KMS-11 (cell line): Measurements from ENCODE around the gene RASSF8.

ENCODE experiments used
- H2AFZ ChIP-seq: fragments of 200-600 bp; sonication (generic); 2 replicates; pipeline ENCODE4 v1.6.1; 2016; ENCODE audit warnings: antibody characterized with exemption, mixed run types, low read depth
- H3K27ac ChIP-seq: fragments of 200-600 bp; sonication (generic); 2 replicates; pipeline ENCODE4 v1.6.1; 2016; ENCODE audit warnings: mild to moderate bottlenecking, mixed run types
- H3K27me3 ChIP-seq: fragments of 200-600 bp; sonication (generic); 2 replicates; pipeline ENCODE4 v1.6.1; 2017; ENCODE audit warnings: mild to moderate bottlenecking, low read depth, mixed run types, moderate library complexity; ENCODE audit not compliant: insufficient read depth
- H3K36me3 ChIP-seq: fragments of 200-600 bp; sonication (generic); 2 replicates; pipeline ENCODE4 v1.6.1; 2017; ENCODE audit warnings: mild to moderate bottlenecking, mixed run types; ENCODE audit not compliant: insufficient read depth
- H3K4me1 ChIP-seq: fragments of 200-600 bp; sonication (generic); 2 replicates; pipeline ENCODE4 v1.6.1; 2016; ENCODE audit warnings: mild to moderate bottlenecking, low read depth, mixed run types; ENCODE audit not compliant: poor library complexity, severe bottlenecking
- H3K4me2 ChIP-seq: fragments of 200-600 bp; sonication (generic); 2 replicates; pipeline ENCODE4 v1.7.0; 2016; ENCODE audit warnings: mild to moderate bottlenecking, mixed run types
- H3K4me3 ChIP-seq: fragments of 200-600 bp; sonication (generic); IDR thresholded peaks from 2 replicates; pipeline ENCODE4 v1.6.1; 2017; ENCODE audit warnings: low read depth, low read length, mixed read lengths; ENCODE audit not compliant: insufficient read depth
- H3K79me2 ChIP-seq: fragments of 200-600 bp; sonication (generic); 2 replicates; pipeline ENCODE4 v1.6.1; 2016; ENCODE audit warnings: low read depth, mixed run types; ENCODE audit not compliant: insufficient read depth
- H3K9ac ChIP-seq: fragments of 200-600 bp; sonication (generic); 2 replicates; pipeline ENCODE4 v1.6.1; 2016; ENCODE audit warnings: mild to moderate bottlenecking, mixed run types
- H4K20me1 ChIP-seq: fragments of 200-600 bp; sonication (generic); 2 replicates; pipeline ENCODE4 v1.6.1; 2016; ENCODE audit warnings: mild to moderate bottlenecking, mixed run types; ENCODE audit not compliant: insufficient read depth
- TF ChIP-seq, protein P1 (sequence below): fragments of 200-600 bp; sonication (generic); conservative IDR thresholded peaks from 2 replicates; pipeline ENCODE4 v1.6.1; 2017; ENCODE audit warnings: low read depth, mild to moderate bottlenecking, antibody characterized with exemption, low read length, moderate library complexity, mixed read lengths

The RASSF8 gene

DNA sequence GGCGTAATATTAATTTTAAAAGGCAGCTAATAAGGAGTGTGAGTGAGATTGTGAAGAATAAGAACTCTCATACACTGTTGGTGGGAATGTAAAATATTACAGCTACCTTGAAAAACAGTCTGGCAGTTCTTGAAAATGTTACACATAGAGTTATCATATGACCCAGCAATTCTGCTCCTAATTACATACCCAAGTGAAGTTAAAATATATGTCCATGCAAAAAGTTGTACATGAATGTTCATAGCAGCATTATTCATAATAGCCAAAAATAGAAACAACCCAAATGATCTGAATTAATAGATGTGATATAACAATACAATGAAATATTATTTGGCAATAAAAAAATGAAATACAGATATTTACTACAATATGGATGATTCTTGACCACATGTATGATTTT is 68.2 kb downstream of the RASSF8 start:
- Histone ChIP-seq H3K27me3 (no peaks in the 10 kb centered on the region), H3K79me2 (no peaks in the 10 kb centered on the region), H3K9ac (no peak overlapping the region), H3K4me2 (no peak overlapping the region), H4K20me1 (no peaks in the 10 kb centered on the region), H3K4me1 (no peaks in the 10 kb centered on the region), H3K4me3 (no peak overlapping the region), H3K27ac (no peak overlapping the region), H2AFZ (no peak overlapping the region), H3K36me3 (no peaks in the 10 kb centered on the region)
- TF ChIP-seq, protein P1, sequence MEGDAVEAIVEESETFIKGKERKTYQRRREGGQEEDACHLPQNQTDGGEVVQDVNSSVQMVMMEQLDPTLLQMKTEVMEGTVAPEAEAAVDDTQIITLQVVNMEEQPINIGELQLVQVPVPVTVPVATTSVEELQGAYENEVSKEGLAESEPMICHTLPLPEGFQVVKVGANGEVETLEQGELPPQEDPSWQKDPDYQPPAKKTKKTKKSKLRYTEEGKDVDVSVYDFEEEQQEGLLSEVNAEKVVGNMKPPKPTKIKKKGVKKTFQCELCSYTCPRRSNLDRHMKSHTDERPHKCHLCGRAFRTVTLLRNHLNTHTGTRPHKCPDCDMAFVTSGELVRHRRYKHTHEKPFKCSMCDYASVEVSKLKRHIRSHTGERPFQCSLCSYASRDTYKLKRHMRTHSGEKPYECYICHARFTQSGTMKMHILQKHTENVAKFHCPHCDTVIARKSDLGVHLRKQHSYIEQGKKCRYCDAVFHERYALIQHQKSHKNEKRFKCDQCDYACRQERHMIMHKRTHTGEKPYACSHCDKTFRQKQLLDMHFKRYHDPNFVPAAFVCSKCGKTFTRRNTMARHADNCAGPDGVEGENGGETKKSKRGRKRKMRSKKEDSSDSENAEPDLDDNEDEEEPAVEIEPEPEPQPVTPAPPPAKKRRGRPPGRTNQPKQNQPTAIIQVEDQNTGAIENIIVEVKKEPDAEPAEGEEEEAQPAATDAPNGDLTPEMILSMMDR, result no peak

DNA sequence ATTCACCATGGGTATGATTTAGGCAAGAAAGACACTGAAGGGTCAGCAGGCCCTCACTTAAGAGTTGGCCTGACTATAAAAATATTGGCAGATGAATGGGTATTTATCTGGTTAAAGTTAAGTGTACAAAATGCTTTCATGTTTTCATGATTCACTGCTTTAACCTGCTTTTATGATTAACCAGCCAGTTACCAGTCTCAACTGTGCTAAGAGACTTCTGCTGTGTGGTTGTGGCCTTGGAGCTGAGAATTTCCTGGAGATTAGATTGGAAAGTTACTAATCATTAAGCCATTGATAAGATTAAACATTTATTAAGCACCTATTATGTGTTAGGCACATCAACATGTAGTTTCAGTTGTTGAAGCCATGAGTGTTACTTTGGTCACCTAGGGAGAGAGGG is 68.9 kb downstream of the RASSF8 start:
- no peaks in the 10 kb centered on the region for H3K4me1 ChIP-seq
- no peak overlapping the region for H2AFZ ChIP-seq
- H3K4me3 ChIP-seq, result no peak overlapping the region
- H3K9ac ChIP-seq, result no peak overlapping the region
- H3K27ac ChIP-seq, result no peak overlapping the region
- no peaks in the 10 kb centered on the region for H3K79me2 ChIP-seq
- no peaks in the 10 kb centered on the region for H3K36me3 ChIP-seq
- H3K27me3 ChIP-seq, result no peaks in the 10 kb centered on the region
- TF ChIP-seq, protein P1, result no peak
- no peak overlapping the region for H3K4me2 ChIP-seq
- no peaks in the 10 kb centered on the region for H4K20me1 ChIP-seq

DNA sequence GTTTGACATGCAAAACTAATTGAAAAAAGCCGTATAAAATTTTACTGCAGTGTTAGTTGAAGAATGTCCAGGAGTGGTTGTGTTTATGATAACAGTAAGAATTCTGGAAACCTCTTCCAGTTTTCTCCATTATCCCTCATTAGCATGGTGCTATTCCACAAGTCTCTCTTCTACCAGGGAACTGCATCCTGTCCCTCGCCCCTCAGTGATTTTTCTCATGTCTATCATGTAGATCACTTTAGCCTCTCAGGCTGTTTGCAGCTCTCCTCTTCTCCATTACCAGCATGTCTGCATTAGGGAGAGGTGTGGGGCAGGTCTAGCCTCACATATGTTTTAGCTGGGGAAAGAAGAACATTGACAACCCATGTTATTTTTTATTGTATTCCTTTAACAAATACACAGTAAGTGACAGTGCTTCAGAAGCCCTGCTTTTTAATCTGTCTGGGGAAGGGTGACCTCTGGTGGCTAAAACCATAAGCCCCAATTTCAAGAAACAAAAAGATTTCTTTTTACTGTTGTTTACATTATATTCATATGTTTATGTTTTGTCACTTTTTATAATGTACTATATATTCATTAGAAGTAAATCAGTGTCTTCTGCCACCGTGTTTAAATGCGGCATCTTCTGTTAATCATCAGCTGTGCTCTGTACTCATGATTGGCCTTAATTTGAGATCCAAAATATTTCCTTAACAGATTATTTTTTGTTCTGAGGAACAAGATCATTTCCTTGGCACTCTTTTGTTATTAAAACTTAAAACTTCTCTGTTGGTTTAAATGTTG is 70.7 kb downstream of the RASSF8 start:
- H3K4me1 ChIP-seq, result no peaks in the 10 kb centered on the region
- no peak overlapping the region for H3K4me2 ChIP-seq
- no peaks in the 10 kb centered on the region for H4K20me1 ChIP-seq
- no peaks in the 10 kb centered on the region for H3K36me3 ChIP-seq
- H3K79me2 ChIP-seq, result no peaks in the 10 kb centered on the region
- H3K4me3 ChIP-seq, result no peak overlapping the region
- no peak overlapping the region for H2AFZ ChIP-seq
- TF ChIP-seq, protein P1, result peak; percentile 85
- no peak overlapping the region for H3K9ac ChIP-seq
- no peak overlapping the region for H3K27ac ChIP-seq
- no peaks in the 10 kb centered on the region for H3K27me3 ChIP-seq

DNA sequence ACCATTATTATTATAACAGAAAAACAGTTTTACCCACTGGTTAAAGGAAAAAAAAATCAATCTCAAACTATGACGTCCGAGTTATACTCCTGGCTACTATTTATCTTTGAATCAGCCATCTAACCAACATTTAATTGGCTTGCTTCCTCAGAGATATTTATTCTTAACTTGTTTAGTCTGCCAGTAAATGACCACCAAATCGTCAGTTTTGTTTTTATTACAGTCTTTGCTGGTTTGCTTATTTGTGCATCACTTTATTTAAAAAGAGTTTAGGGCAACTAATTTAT is 71.2 kb downstream of the RASSF8 start:
- Histone ChIP-seq H3K27me3 (no peaks in the 10 kb centered on the region), H3K9ac (no peak overlapping the region), H3K79me2 (no peaks in the 10 kb centered on the region), H3K4me3 (no peak overlapping the region), H3K4me2 (no peak overlapping the region), H3K4me1 (no peaks in the 10 kb centered on the region), H4K20me1 (no peaks in the 10 kb centered on the region), H3K36me3 (no peaks in the 10 kb centered on the region), H2AFZ (no peak overlapping the region), H3K27ac (no peak overlapping the region)
- TF ChIP-seq, protein P1, result no peak
